Caco-2 (cell line): ENCODE results near the gene NUDT19. TPM values are rescaled to one million over a fixed set of nuclear protein-coding genes. Genes with fewer than 3 reads are reported as not detected.

Experiments used
- BruUV-seq: library from RNA; stranded (reverse); fragments of 400-500 nt; replicated peaks from 2 replicates; lab custom pipeline; 2021; lab: Mats Ljungman, UMichigan
- CTCF ChIA-PET: fragments of 300-600 bp; sonication (Branson Sonifier 250); formaldehyde crosslinking; loops from one replicate; lab custom pipeline; 2022; ENCODE audit warnings: antibody characterized with exemption; lab: Charles Lee
- POLR2A ChIA-PET: fragments of 300-600 bp; sonication (Branson Sonifier 250); formaldehyde crosslinking; loops from one replicate; lab custom pipeline; 2022; ENCODE audit warnings: antibody characterized with exemption; lab: Charles Lee
- DNase-seq, 2 experiments: peaks; one replicate each; pipeline versions ENCODE4 v3.0.0 to v3.0.0-alpha.2; 2020 to 2022
- H3K27me3 ChIP-seq: replicated peaks from 2 replicates; pipeline ENCODE4 v1.6.0; 2011; ENCODE audit warnings: low read length; ENCODE audit not compliant: control insufficient read depth, insufficient read depth
- H3K36me3 ChIP-seq: 2 replicates; pipeline ENCODE4 v1.5.1; 2011; ENCODE audit warnings: low read length; ENCODE audit not compliant: control insufficient read depth, insufficient read depth
- H3K4me1 ChIP-seq: fragments of 250-450 bp; sonication (Bioruptor Pico); 2 replicates; pipeline ENCODE4 v1.5.1; 2020; ENCODE audit warnings: mild to moderate bottlenecking
- H3K4me3 ChIP-seq: 2 replicates; pipeline ENCODE4 v1.5.1; 2011; ENCODE audit warnings: low read depth, mild to moderate bottlenecking, control low read depth, low read length
- H3K9me3 ChIP-seq: fragments of 250-450 bp; sonication (Bioruptor Pico); 2 replicates; pipeline ENCODE4 v1.5.1; 2020; ENCODE audit warnings: mild to moderate bottlenecking, moderate library complexity
- H3K27ac Mint-ChIP-seq: one replicate; pipeline ENCODE4 v1.8.0; 2022; ENCODE audit warnings: mixed read lengths; ENCODE audit not compliant: unreplicated experiment
- H3K27me3 Mint-ChIP-seq: one replicate; pipeline ENCODE4 v1.8.0; 2022; ENCODE audit warnings: mixed read lengths; ENCODE audit not compliant: insufficient read depth, unreplicated experiment
- H3K36me3 Mint-ChIP-seq: one replicate; pipeline ENCODE4 v1.8.0; 2022; ENCODE audit warnings: mild to moderate bottlenecking, mixed read lengths; ENCODE audit not compliant: insufficient read depth, unreplicated experiment
- H3K4me1 Mint-ChIP-seq: one replicate; pipeline ENCODE4 v1.8.0; 2022; ENCODE audit warnings: low read depth, mixed read lengths; ENCODE audit not compliant: unreplicated experiment
- H3K4me3 Mint-ChIP-seq: one replicate; pipeline ENCODE4 v1.8.0; 2022; ENCODE audit warnings: mild to moderate bottlenecking, moderate library complexity, mixed read lengths; ENCODE audit not compliant: unreplicated experiment
- H3K9me3 Mint-ChIP-seq: one replicate; pipeline ENCODE4 v1.8.0; 2022; ENCODE audit warnings: mixed read lengths; ENCODE audit not compliant: unreplicated experiment
- intact Hi-C: fragments of 100-400 bp; cut with micrococcal nuclease; formaldehyde crosslinking; loops from one replicate; pipeline ENCODE4 v1.10.0; 2022; ENCODE audit not compliant: unreplicated experiment
- total RNA-seq: library from RNA; stranded (reverse); gene quantifications from 2 replicates; pipeline ENCODE4 v1.2.3, GENCODE V29; 2022
- TF ChIP-seq, protein P1 (sequence below), 2 experiments: fragments of 200-600 bp in 1 of 2; IDR thresholded peaks; 1 replicate in 1 of 2; 2 replicates in 1 of 2; pipeline versions ENCODE4 v1.5.1 to v1.8.0; 2011 to 2022; ENCODE audit warnings: antibody characterized with exemption in 1 of 2, control low read depth in 1 of 2, inconsistent platforms in 1 of 2, low read depth in 1 of 2, low read length in 1 of 2, mild to moderate bottlenecking in 1 of 2, moderate library complexity in 1 of 2; ENCODE audit not compliant: insufficient read depth in 1 of 2, severe bottlenecking in 1 of 2, unreplicated experiment in 1 of 2

Gene NUDT19
- total RNA-seq, 1 experiment from 2014 or later, result 24.4 TPM

DNA sequence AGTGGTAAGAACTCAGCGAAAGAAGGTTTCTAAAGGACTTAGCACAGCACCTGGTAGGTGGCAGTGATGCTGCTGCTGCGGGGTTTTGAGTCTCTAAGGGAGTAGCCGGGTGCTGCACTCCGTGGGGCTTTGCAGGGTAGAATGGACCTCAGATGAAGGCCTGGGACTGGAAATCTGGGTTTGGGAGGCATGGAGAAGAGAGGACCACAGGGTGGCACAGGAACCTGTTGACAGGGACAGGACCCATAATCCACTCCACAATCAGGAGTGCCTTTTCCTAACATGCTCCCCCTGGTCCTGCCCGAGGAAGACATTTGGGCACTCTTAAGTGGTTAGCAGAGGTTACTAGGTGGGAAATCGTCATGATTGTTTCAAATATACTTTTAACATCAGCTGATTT lies 57.7 kb downstream of the NUDT19 start:
- BruUV-seq, result no TSS peak
- Mint-ChIP-seq H3K36me3 (no peaks in the 10 kb centered on the region), H3K9me3 (no peaks in the 10 kb centered on the region), H3K4me3 (no peak overlapping the region), H3K4me1 (no peaks in the 10 kb centered on the region), H3K27ac (no peak overlapping the region), H3K27me3 (no peaks in the 10 kb centered on the region)
- Histone ChIP-seq H3K27me3 (no peaks in the 10 kb centered on the region), H3K36me3 (no peaks in the 10 kb centered on the region), H3K9me3 (no peaks in the 10 kb centered on the region), H3K4me3 (no peak overlapping the region), H3K4me1 (no peaks in the 10 kb centered on the region)
- DNase-seq, result no peak
- TF ChIP-seq, protein P1, sequence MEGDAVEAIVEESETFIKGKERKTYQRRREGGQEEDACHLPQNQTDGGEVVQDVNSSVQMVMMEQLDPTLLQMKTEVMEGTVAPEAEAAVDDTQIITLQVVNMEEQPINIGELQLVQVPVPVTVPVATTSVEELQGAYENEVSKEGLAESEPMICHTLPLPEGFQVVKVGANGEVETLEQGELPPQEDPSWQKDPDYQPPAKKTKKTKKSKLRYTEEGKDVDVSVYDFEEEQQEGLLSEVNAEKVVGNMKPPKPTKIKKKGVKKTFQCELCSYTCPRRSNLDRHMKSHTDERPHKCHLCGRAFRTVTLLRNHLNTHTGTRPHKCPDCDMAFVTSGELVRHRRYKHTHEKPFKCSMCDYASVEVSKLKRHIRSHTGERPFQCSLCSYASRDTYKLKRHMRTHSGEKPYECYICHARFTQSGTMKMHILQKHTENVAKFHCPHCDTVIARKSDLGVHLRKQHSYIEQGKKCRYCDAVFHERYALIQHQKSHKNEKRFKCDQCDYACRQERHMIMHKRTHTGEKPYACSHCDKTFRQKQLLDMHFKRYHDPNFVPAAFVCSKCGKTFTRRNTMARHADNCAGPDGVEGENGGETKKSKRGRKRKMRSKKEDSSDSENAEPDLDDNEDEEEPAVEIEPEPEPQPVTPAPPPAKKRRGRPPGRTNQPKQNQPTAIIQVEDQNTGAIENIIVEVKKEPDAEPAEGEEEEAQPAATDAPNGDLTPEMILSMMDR (IDR thresholded peaks at IDR 0.05; ENCODE audit: insufficient read depth in 1 of 2, low read depth in 1 of 2, low read length in 1 of 2, severe bottlenecking in 1 of 2, unreplicated experiment in 1 of 2), result no peak
- intact Hi-C loops, result no loop called here
- ChIA-PET POLR2A (no interaction called here), CTCF (no interaction called here)

GRCh38 chr19:32750441-32751055 lies 58.9 kb downstream of the NUDT19 start:
- Histone ChIP-seq H3K4me3 (no peak overlapping the region), H3K9me3 (no peaks in the 10 kb centered on the region), H3K27me3 (no peaks in the 10 kb centered on the region), H3K36me3 (no peaks in the 10 kb centered on the region), H3K4me1 (no peaks in the 10 kb centered on the region)
- POLR2A ChIA-PET, result no interaction called here
- TF ChIP-seq, protein P1 (IDR thresholded peaks at IDR 0.05; ENCODE audit: insufficient read depth in 1 of 2, low read depth in 1 of 2, low read length in 1 of 2, severe bottlenecking in 1 of 2, unreplicated experiment in 1 of 2), result no peak
- Mint-ChIP-seq H3K9me3 (no peaks in the 10 kb centered on the region), H3K36me3 (no peaks in the 10 kb centered on the region), H3K4me3 (no peak overlapping the region), H3K4me1 (no peaks in the 10 kb centered on the region), H3K27me3 (peaks cover 3% of the 10 kb centered on the region), H3K27ac (no peak overlapping the region)
- DNase-seq, result no peak
- CTCF ChIA-PET, result interaction anchor here (0.6 kb wide), 1 partner anchor 237 kb away, joined by 6 read pairs; no protein-coding TSS in a partner anchor
- BruUV-seq, result no TSS peak
- intact Hi-C loops, result no loop called here

GRCh38 chr19:32751066-32751465 lies 59.4 kb downstream of the NUDT19 start:
- Histone ChIP-seq H3K36me3 (no peaks in the 10 kb centered on the region), H3K9me3 (no peaks in the 10 kb centered on the region), H3K27me3 (no peaks in the 10 kb centered on the region), H3K4me3 (no peak overlapping the region), H3K4me1 (no peaks in the 10 kb centered on the region)
- ChIA-PET POLR2A (no interaction called here), CTCF (interaction anchor here (0.6 kb wide), 1 partner anchor 237 kb away, joined by 6 read pairs; no protein-coding TSS in a partner anchor)
- no TSS peak for BruUV-seq
- H3K36me3 Mint-ChIP-seq, result no peaks in the 10 kb centered on the region
- H3K9me3 Mint-ChIP-seq, result no peaks in the 10 kb centered on the region
- TF ChIP-seq, protein P1 (IDR thresholded peaks at IDR 0.05; ENCODE audit: insufficient read depth in 1 of 2, low read depth in 1 of 2, low read length in 1 of 2, severe bottlenecking in 1 of 2, unreplicated experiment in 1 of 2), result no peak
- intact Hi-C loops, result no loop called here
- H3K27ac Mint-ChIP-seq, result no peak overlapping the region
- no peaks in the 10 kb centered on the region for H3K4me1 Mint-ChIP-seq
- DNase-seq, result no peak
- H3K27me3 Mint-ChIP-seq, result peaks cover 4% of the 10 kb centered on the region
- H3K4me3 Mint-ChIP-seq, result no peak overlapping the region
